Measurements from ENCODE around the gene EHMT1. TPM values are rescaled to one million over a fixed set of nuclear protein-coding genes. Genes with fewer than 3 reads are reported as not detected.

EHMT1 gene
- total and polyA plus RNA-seq, 10 of the 15 experiments (the other 5 are each of a cell fraction or from before 2014, with no cell fraction given): 2.9 to 100 (median 48.1) TPM

DNA sequence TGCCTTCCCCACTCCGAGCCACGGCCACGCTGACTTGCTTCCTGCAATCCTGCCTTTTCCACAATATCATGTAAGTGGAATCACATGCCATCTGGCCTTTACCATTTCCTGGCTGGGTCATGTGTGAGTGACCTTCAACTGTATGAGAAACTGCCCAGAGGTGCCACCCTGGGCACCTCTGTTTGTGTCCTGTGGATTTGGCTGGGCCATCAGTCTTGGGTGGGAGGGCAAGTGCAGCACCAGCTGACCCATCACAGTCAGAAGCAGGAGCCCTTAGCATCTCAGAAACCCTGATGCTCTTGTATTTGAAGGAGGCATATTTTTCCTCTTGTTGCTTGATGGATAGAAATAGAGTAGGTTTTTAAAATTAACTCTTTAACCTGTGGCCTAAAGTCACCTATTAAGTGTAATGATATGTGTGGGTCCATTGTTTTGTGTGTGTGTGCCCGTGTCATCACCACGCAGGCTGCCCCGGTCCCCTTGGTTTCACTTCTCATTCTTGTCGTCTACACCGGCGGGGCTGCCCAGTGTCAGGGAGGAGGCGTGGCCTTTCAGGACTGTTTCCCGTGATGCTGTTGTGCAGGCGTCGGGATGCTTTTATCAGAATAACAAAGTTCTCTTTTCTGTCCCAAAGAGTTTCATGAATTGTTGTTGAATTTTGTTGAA, 206.7 kb downstream of the EHMT1 start (continued):
- TF ChIP-seq JUNB (IDR thresholded peaks at IDR 0.05) (no peak), CBX5 (IDR thresholded peaks at IDR 0.05; ENCODE audit: low read depth) (no peak), NBN (IDR thresholded peaks at IDR 0.05) (peak; percentile 67; the same call in 1 of the 2 replicates), CREB1 (IDR thresholded peaks at IDR 0.05; ENCODE audit: low read depth) (peak; percentile 57; the same call in 1 of the 2 replicates), CREM (IDR thresholded peaks at IDR 0.05; ENCODE audit: low read depth) (peak; percentile 53; the same call in 1 of the 2 replicates), SPI1 (IDR thresholded peaks at IDR 0.05; ENCODE audit: borderline replicate concordance, insufficient read depth, low read depth, low read length) (peak; percentile 90)
- TF ChIP-seq, protein P1, sequence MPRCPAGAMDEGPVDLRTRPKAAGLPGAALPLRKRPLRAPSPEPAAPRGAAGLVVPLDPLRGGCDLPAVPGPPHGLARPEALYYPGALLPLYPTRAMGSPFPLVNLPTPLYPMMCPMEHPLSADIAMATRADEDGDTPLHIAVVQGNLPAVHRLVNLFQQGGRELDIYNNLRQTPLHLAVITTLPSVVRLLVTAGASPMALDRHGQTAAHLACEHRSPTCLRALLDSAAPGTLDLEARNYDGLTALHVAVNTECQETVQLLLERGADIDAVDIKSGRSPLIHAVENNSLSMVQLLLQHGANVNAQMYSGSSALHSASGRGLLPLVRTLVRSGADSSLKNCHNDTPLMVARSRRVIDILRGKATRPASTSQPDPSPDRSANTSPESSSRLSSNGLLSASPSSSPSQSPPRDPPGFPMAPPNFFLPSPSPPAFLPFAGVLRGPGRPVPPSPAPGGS (IDR thresholded peaks at IDR 0.05; ENCODE audit: borderline replicate concordance, insufficient read depth, low read depth, low read length, poor library complexity, severe bottlenecking): no peak

DNA sequence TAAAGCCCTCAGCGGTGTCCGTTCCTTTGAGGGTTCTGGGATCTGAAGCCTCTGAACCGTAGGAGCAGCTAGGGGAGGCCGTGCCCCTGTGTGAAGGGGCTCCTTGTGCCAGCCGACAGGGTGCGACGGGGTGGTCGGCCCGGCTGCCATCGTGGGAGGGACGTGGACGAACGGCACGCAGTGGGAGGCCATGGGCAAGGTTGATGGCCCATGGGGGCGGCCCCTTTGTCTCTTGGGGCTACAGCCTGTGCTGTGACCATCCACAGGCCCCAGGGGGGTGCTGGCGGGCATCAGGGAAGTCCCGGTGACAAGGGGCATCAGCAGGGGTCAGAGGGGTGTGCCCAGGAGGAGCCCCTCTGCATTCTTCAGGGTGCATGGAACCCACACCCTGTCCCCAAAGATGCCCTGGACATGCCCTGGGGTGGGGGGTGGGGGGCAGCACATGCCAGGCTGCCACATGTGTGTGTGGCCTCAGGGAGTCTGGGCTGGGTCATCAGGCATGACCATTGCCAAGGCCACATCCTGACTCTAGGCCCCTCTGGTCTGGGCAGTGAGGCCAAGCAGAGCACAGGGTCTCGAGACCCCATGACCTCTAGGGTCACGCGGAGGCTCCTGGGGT, 209.2 kb downstream of the EHMT1 start:
- intact Hi-C loops (cut with micrococcal nuclease; ENCODE audit: unreplicated experiment) (no loop called here), in situ Hi-C loops (cut with MboI) (no loop called here)
- H4K20me1 ChIP-seq (ENCODE audit: control insufficient read depth, insufficient read depth): peaks cover 3% of the 10 kb centered on the region
- H3K9ac ChIP-seq (ENCODE audit: control insufficient read depth, insufficient read depth, low read length): no peak overlapping the region
- ChIA-PET SMC1A (ENCODE audit: uncharacterized antibody, unreplicated experiment) (no interaction called here), POLR2A (no interaction called here), RAD21 (ENCODE audit: unreplicated experiment) (no interaction called here), CTCF (no interaction called here)
- no peak overlapping the region for H3K27ac ChIP-seq (ENCODE audit: control insufficient read depth, insufficient read depth)
- FAIRE-seq (no peak), ATAC-seq (no peak), DNase-seq (ENCODE audit: low read depth, low spot score) (no peak)
- no peak overlapping the region for H2AFZ ChIP-seq (ENCODE audit: control insufficient read depth, low read depth, low read length)
- no peaks in the 10 kb centered on the region for H3K27me3 ChIP-seq (replicated peaks in 1 of 2; ENCODE audit: control insufficient read depth in 2 of 2, insufficient read depth in 2 of 2, low read length in 1 of 2)
- TF ChIP-seq, protein P2, sequence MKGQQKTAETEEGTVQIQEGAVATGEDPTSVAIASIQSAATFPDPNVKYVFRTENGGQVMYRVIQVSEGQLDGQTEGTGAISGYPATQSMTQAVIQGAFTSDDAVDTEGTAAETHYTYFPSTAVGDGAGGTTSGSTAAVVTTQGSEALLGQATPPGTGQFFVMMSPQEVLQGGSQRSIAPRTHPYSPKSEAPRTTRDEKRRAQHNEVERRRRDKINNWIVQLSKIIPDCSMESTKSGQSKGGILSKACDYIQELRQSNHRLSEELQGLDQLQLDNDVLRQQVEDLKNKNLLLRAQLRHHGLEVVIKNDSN (IDR thresholded peaks at IDR 0.05; ENCODE audit: borderline replicate concordance, extremely low read length, insufficient read depth, low read depth, low read length): no peak
- TF ChIP-seq NR2F1 (conservative IDR thresholded peaks at IDR 0.05) (no peak), ZNF274 (IDR thresholded peaks at IDR 0.05; ENCODE audit: insufficient read depth, insufficient read length) (no peak), ASH2L (IDR thresholded peaks at IDR 0.05; ENCODE audit: borderline replicate concordance, low read depth) (no peak), GABPA (IDR thresholded peaks at IDR 0.05; ENCODE audit: low read depth) (no peak), SIN3A (IDR thresholded peaks at IDR 0.05; ENCODE audit: low read depth, low read length) (no peak), ZNF622 (IDR thresholded peaks at IDR 0.05) (no peak), USF2 (IDR thresholded peaks at IDR 0.05; ENCODE audit: borderline replicate concordance, low read depth, low read length) (no peak), MTA3 (IDR thresholded peaks at IDR 0.05; ENCODE audit: borderline replicate concordance, low read length) (no peak), FOXK2 (IDR thresholded peaks at IDR 0.05) (no peak)
- H3K36me3 ChIP-seq (ENCODE audit: control insufficient read depth in 2 of 2, insufficient read depth in 2 of 2, low read length in 1 of 2): peaks cover 31 to 35% of the 10 kb centered on the region in 2 experiments
- no peaks in the 10 kb centered on the region; the same call in 2 of the 3 replicates for H3K9me3 ChIP-seq (replicated peaks; ENCODE audit: control insufficient read depth, insufficient read depth, low read length)
- H3K4me3 ChIP-seq: no peak overlapping the region
- 93% methylated on average over 20 of the region's 20 CpGs for WGBS (ENCODE audit: insufficient coverage, insufficient replicate concordance, low lambda C conversion rate, missing lambda C conversion rate)
- H3K4me2 ChIP-seq (ENCODE audit: control insufficient read depth, insufficient read depth): no peak overlapping the region
- H3K79me2 ChIP-seq (ENCODE audit: control insufficient read depth, insufficient read depth, low read length): no peaks in the 10 kb centered on the region; the same call in 1 of the 2 replicates
- peaks cover 10% of the 10 kb centered on the region for H3K4me1 ChIP-seq (ENCODE audit: control insufficient read depth, insufficient read depth, low read length)
- BruUV-seq (replicated peaks): no TSS peak

All from GM12878 (cell line).